Loucy (cell line): ENCODE measurements around the gene MXD4.
"Not testable (repeated sequence)": the region's sequence is repeated elsewhere in the genome, so short reads cannot be mapped to it uniquely, and the experiment has no call there.

Source experiments
- H2AFZ ChIP-seq: fragments of 200-600 bp; sonication (generic); 2 replicates; pipeline ENCODE4 v1.6.0; 2016; ENCODE audit warnings: antibody characterized with exemption, mild to moderate bottlenecking, low read length, moderate library complexity
- H3F3A ChIP-seq: fragments of 200-600 bp; 2 replicates; pipeline ENCODE4 v1.6.0; 2016; ENCODE audit warnings: antibody characterized with exemption, low read depth, mild to moderate bottlenecking
- H3K27me3 ChIP-seq: fragments of 200-600 bp; sonication (generic); 2 replicates; pipeline ENCODE4 v1.6.1; 2014; ENCODE audit warnings: low read length, mild to moderate bottlenecking; ENCODE audit not compliant: insufficient read depth, poor library complexity, severe bottlenecking
- H3K36me3 ChIP-seq: fragments of 200-600 bp; sonication (generic); 2 replicates; pipeline ENCODE4 v1.6.1; 2016; ENCODE audit warnings: low read length; ENCODE audit not compliant: insufficient read depth
- H3K4me1 ChIP-seq: fragments of 200-600 bp; sonication (generic); 2 replicates; pipeline ENCODE4 v1.5.1; 2014; ENCODE audit warnings: low read length, mild to moderate bottlenecking; ENCODE audit not compliant: insufficient read depth, poor library complexity, severe bottlenecking
- H3K4me2 ChIP-seq: fragments of 200-600 bp; sonication (generic); 2 replicates; pipeline ENCODE4 v1.6.0; 2014; ENCODE audit warnings: antibody characterized with exemption, low read length, low read depth, mild to moderate bottlenecking; ENCODE audit not compliant: poor library complexity, severe bottlenecking
- H3K4me3 ChIP-seq: fragments of 200-600 bp; sonication (generic); 2 replicates; pipeline ENCODE4 v1.5.1; 2014; ENCODE audit warnings: low read length, mild to moderate bottlenecking, mixed read lengths; ENCODE audit not compliant: poor library complexity, severe bottlenecking
- H3K79me2 ChIP-seq: fragments of 200-600 bp; sonication (generic); 2 replicates; pipeline ENCODE4 v1.6.1; 2014; ENCODE audit warnings: low read length; ENCODE audit not compliant: insufficient read depth
- H3K9ac ChIP-seq: fragments of 200-600 bp; sonication (generic); 2 replicates; pipeline ENCODE4 v1.6.0; 2014; ENCODE audit warnings: mild to moderate bottlenecking, low read depth, low read length, moderate library complexity; ENCODE audit not compliant: poor library complexity, severe bottlenecking
- H3K9me2 ChIP-seq: fragments of 200-600 bp; sonication (generic); replicated peaks from 2 replicates; pipeline ENCODE4 v1.6.1; 2016; ENCODE audit warnings: low read depth, low read length, mixed read lengths
- H3K9me3 ChIP-seq: fragments of 200-600 bp; sonication (generic); 2 replicates; pipeline ENCODE4 v1.6.1; 2014; ENCODE audit warnings: mild to moderate bottlenecking, antibody characterized with exemption, low read length, low read depth; ENCODE audit not compliant: insufficient read depth
- H4K20me1 ChIP-seq: fragments of 200-600 bp; sonication (generic); 2 replicates; pipeline ENCODE4 v1.6.0; 2014; ENCODE audit warnings: antibody characterized with exemption, low read length, mild to moderate bottlenecking; ENCODE audit not compliant: insufficient read depth, poor library complexity, severe bottlenecking
- EZH2phosphoT487 ChIP-seq: fragments of 200-600 bp; IDR thresholded peaks from 2 replicates; pipeline ENCODE4 v1.6.1; 2018; ENCODE audit warnings: antibody characterized with exemption, mild to moderate bottlenecking, moderate library complexity, borderline replicate concordance
- TF ChIP-seq, protein P1 (sequence below): fragments of 200-600 bp; sonication (generic); conservative IDR thresholded peaks from 2 replicates; pipeline ENCODE4 v1.5.1; 2014; ENCODE audit warnings: mild to moderate bottlenecking, antibody characterized with exemption, low read length

The MXD4 gene

DNA sequence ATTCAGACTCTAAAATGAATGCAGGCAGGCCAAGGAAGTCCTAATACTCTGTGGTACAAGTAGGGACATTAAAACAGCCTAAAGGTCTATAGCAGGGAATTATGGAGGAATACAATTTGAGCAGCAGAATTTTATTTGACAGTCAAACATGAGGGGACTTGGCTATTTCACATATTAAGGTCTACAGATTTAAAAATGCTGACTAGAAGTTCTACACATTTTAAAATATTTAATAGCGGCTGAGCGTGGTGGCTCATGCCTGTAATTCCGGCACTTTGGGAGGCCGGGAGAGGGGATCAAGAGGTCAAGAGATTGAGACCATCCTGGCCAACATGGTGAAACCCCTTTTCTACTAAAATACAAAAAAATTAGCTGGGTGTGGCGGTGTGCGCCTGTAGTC lies 30.8 kb downstream of the MXD4 start:
- Histone ChIP-seq H3K4me3 (no peak overlapping the region), H3K27me3 (no peaks in the 10 kb centered on the region), H3K9ac (no peak overlapping the region), H3K36me3 (peaks cover 20% of the 10 kb centered on the region), H3K4me1 (peaks cover 33% of the 10 kb centered on the region), H3F3A (no peaks in the 10 kb centered on the region), H3K9me2 (no peaks in the 10 kb centered on the region), H3K4me2 (no peak overlapping the region), H3K9me3 (no peaks in the 10 kb centered on the region), H3K79me2 (peaks cover 31% of the 10 kb centered on the region), H2AFZ (no peak overlapping the region), H4K20me1 (peaks cover 18% of the 10 kb centered on the region)
- no peak for TF ChIP-seq EZH2phosphoT487
- TF ChIP-seq, protein P1, sequence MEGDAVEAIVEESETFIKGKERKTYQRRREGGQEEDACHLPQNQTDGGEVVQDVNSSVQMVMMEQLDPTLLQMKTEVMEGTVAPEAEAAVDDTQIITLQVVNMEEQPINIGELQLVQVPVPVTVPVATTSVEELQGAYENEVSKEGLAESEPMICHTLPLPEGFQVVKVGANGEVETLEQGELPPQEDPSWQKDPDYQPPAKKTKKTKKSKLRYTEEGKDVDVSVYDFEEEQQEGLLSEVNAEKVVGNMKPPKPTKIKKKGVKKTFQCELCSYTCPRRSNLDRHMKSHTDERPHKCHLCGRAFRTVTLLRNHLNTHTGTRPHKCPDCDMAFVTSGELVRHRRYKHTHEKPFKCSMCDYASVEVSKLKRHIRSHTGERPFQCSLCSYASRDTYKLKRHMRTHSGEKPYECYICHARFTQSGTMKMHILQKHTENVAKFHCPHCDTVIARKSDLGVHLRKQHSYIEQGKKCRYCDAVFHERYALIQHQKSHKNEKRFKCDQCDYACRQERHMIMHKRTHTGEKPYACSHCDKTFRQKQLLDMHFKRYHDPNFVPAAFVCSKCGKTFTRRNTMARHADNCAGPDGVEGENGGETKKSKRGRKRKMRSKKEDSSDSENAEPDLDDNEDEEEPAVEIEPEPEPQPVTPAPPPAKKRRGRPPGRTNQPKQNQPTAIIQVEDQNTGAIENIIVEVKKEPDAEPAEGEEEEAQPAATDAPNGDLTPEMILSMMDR = no peak

DNA sequence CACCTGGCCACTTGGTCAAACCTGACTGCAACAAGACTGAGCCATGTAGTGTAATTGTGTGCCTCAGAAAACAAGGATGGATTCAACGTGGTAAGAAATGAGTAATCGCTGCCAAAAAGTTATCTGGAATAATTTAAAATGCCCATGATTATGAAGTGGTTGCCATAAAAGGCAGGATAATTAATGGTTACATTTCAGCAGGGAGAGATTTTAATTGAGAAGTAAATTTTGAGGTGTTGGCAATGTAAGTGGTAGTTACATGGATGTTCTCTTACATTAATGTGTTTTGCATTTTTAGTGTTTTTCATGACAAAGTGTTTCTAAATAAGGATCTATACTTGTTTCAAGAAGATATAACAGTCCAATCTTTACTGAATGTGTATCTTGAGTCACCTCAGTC lies 35.6 kb downstream of the MXD4 start:
- no peaks in the 10 kb centered on the region for H3K36me3 ChIP-seq

DNA sequence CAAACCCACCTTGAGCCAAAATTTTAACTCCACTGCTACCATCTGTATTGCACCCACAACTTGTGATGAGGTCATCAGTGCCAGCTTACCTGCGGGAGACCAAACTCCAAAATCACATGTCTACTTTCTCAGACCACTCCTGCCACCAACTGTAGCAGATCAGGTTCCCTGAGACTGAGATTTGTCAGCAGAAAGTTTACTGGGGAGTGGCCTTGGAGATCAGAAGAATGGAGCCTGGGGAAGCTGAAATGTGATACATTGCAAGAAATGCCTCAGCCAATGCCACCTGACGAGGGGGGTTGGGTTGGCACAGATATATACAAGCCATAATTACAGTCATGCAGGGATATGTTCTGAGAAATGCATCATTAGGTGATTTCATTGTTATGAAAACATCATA lies 39.1 kb downstream of the MXD4 start:
- Histone ChIP-seq H3K9ac (no peak overlapping the region), H2AFZ (no peak overlapping the region), H4K20me1 (no peaks in the 10 kb centered on the region), H3K9me3 (no peaks in the 10 kb centered on the region), H3K4me3 (no peak overlapping the region), H3K4me1 (peaks cover 4% of the 10 kb centered on the region), H3K79me2 (no peaks in the 10 kb centered on the region), H3K9me2 (no peaks in the 10 kb centered on the region), H3F3A (no peaks in the 10 kb centered on the region), H3K36me3 (no peaks in the 10 kb centered on the region), H3K27me3 (no peaks in the 10 kb centered on the region), H3K4me2 (no peak overlapping the region)
- TF ChIP-seq, protein P1 = no peak
- TF ChIP-seq EZH2phosphoT487 = no peak

More for the DNA sequence above, 35.6 kb downstream of the MXD4 start:
- H3K9ac ChIP-seq = no peak overlapping the region
- TF ChIP-seq, protein P1 = no peak
- no peak for TF ChIP-seq EZH2phosphoT487
- no peak overlapping the region for H3K4me2 ChIP-seq
- no peak overlapping the region for H2AFZ ChIP-seq
- H3K4me1 ChIP-seq = peaks cover 4% of the 10 kb centered on the region
- H3F3A ChIP-seq = no peaks in the 10 kb centered on the region
- H3K79me2 ChIP-seq = no peaks in the 10 kb centered on the region
- H3K27me3 ChIP-seq = no peaks in the 10 kb centered on the region
- no peaks in the 10 kb centered on the region for H3K9me2 ChIP-seq
- H3K9me3 ChIP-seq = no peaks in the 10 kb centered on the region
- no peaks in the 10 kb centered on the region for H4K20me1 ChIP-seq
- H3K4me3 ChIP-seq = no peak overlapping the region

DNA sequence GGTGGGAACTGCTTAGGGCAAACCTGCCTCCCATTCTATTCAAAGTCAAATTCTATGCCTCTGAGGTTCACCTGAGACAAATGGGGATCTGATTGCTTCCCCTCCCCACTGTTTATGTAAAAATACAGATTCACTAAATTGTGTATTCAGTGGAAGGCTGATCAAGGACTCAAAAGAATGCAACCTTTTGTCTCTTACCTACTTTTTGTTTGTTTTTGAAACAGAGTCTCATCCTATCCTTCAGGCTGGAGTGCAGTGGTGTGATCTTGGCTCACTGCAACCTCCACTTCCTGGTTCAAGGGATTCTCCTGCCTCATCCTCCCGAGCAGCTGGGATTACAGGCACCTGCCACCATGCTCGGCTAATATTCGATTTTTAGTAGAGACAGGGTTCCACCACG lies 40.5 kb downstream of the MXD4 start:
- not testable (repeated sequence) for H3K36me3 ChIP-seq, H3K27me3 ChIP-seq, H4K20me1 ChIP-seq, H2AFZ ChIP-seq, H3K4me3 ChIP-seq, H3K9me3 ChIP-seq, H3K4me2 ChIP-seq, H3K9me2 ChIP-seq, H3F3A ChIP-seq, H3K79me2 ChIP-seq, H3K4me1 ChIP-seq, H3K9ac ChIP-seq
